H1 (cell line): Measurements from ENCODE around the gene LCE1E. TPM values are rescaled to one million over a fixed set of nuclear protein-coding genes. Genes with fewer than 3 reads are reported as not detected.

ENCODE experiments used
- CTCF ChIA-PET: fragments of 300-600 bp; sonication (Branson Sonifier 250); formaldehyde crosslinking; loops from one replicate; lab custom pipeline; 2021; ENCODE audit not compliant: partially characterized antibody; lab: Charles Lee
- POLR2A ChIA-PET: fragments of 300-600 bp; sonication (Branson Sonifier 250); formaldehyde crosslinking; loops from one replicate; lab custom pipeline; 2021; ENCODE audit warnings: inconsistent platforms; ENCODE audit not compliant: partially characterized antibody; lab: Charles Lee
- DNase-seq, 2 experiments: peaks; one replicate each; pipeline versions ENCODE4 v3.0.0 to v3.0.0-alpha.2; 2010 to 2022; ENCODE audit warnings: low spot score in 2 of 2, low read depth in 1 of 2, mixed read lengths in 1 of 2
- FAIRE-seq: peaks from 2 replicates; lab custom pipeline; 2011; peaks lifted over from hg19 to GRCh38; lab: Jason Lieb, UNC
- H2AFZ ChIP-seq: 2 replicates; pipeline ENCODE4 v1.8.1; 2012; ENCODE audit warnings: low read length, inconsistent platforms
- H2AK5ac ChIP-seq: 2 replicates; pipeline ENCODE4 v1.6.1; 2013; ENCODE audit warnings: low read depth, low read length
- H2BK120ac ChIP-seq: replicated peaks from 2 replicates; pipeline ENCODE3; 2013; ENCODE audit warnings: low read depth, low read length, inconsistent platforms
- H2BK12ac ChIP-seq: 2 replicates; pipeline ENCODE4 v1.6.1; 2013; ENCODE audit warnings: low read depth, low read length
- H2BK15ac ChIP-seq: 2 replicates; pipeline ENCODE4 v1.6.1; 2013; ENCODE audit warnings: low read length
- H2BK20ac ChIP-seq: 2 replicates; pipeline ENCODE4 v1.6.1; 2013; ENCODE audit warnings: low read length
- H2BK5ac ChIP-seq: 2 replicates; pipeline ENCODE4 v1.6.1; 2013; ENCODE audit warnings: low read depth, low read length
- H3K14ac ChIP-seq: 2 replicates; pipeline ENCODE4 v1.6.1; 2013; ENCODE audit warnings: inconsistent platforms; ENCODE audit not compliant: insufficient read length
- H3K18ac ChIP-seq: 2 replicates; pipeline ENCODE4 v1.6.1; 2013; ENCODE audit warnings: low read length; ENCODE audit errors: extremely low read depth
- H3K23ac ChIP-seq: 2 replicates; pipeline ENCODE4 v1.6.1; 2013; ENCODE audit warnings: inconsistent platforms; ENCODE audit not compliant: insufficient read length
- H3K23me2 ChIP-seq: 2 replicates; pipeline ENCODE4 v1.6.1; 2013; ENCODE audit warnings: low read depth, low read length
- H3K27ac ChIP-seq: 2 replicates; pipeline ENCODE4 v1.6.1; 2011; ENCODE audit warnings: low read depth, low read length, inconsistent platforms
- H3K27me3 ChIP-seq, 4 experiments: replicated peaks in 1 of 4; 1 replicate in 1 of 4; 2 replicates in 3 of 4; pipeline versions ENCODE4 v1.6.1 to v1.8.1; 2011 to 2013; ENCODE audit warnings: low read length in 3 of 4, mild to moderate bottlenecking in 3 of 4, inconsistent platforms in 2 of 4, mixed read lengths in 2 of 4, moderate library complexity in 1 of 4; ENCODE audit not compliant: control insufficient read depth in 3 of 4, insufficient read depth in 3 of 4; ENCODE audit errors: extremely low read depth in 1 of 4
- H3K36me3 ChIP-seq, 4 experiments: 2 replicates each; pipeline versions ENCODE4 v1.6.1 to v1.8.1; 2011 to 2013; ENCODE audit warnings: mild to moderate bottlenecking in 4 of 4, low read length in 3 of 4, moderate library complexity in 2 of 4, control low read depth in 1 of 4, inconsistent platforms in 1 of 4; ENCODE audit not compliant: insufficient read depth in 4 of 4, control insufficient read depth in 2 of 4
- H3K4ac ChIP-seq: replicated peaks from 2 replicates; pipeline ENCODE3; 2013; ENCODE audit warnings: low read length, low read depth, mixed read lengths, inconsistent platforms; ENCODE audit not compliant: insufficient read length
- H3K4me1 ChIP-seq, 4 experiments: replicated peaks in 1 of 4; 1 replicate in 1 of 4; 2 replicates in 3 of 4; pipeline versions ENCODE4 v1.6.1 to v1.8.1; 2011 to 2013; ENCODE audit warnings: low read length in 3 of 4, inconsistent platforms in 2 of 4, mixed read lengths in 1 of 4; ENCODE audit not compliant: insufficient read depth in 4 of 4, control insufficient read depth in 3 of 4
- H3K4me2 ChIP-seq, 2 experiments: 2 replicates each; pipeline versions ENCODE4 v1.6.1 to v1.8.1; 2011 to 2013; ENCODE audit warnings: low read depth in 2 of 2, low read length in 2 of 2, control low read depth in 1 of 2, inconsistent platforms in 1 of 2, mild to moderate bottlenecking in 1 of 2; ENCODE audit not compliant: insufficient read depth in 1 of 2
- H3K4me3 ChIP-seq, 4 experiments: fragments of 200-600, 300-600 bp in 1 of 4; sonication (generic), shearing (Covaris generic), sonication (Bioruptor Twin) in 1 of 4; 2 replicates each; pipeline versions ENCODE4 v1.5.1 to v1.8.1; 2011 to 2016; ENCODE audit warnings: low read length in 4 of 4, low read depth in 3 of 4, control low read depth in 2 of 4, inconsistent platforms in 2 of 4, mild to moderate bottlenecking in 2 of 4, mixed read lengths in 1 of 4, moderate library complexity in 1 of 4; ENCODE audit not compliant: insufficient read depth in 2 of 4; ENCODE audit errors: extremely low read depth in 1 of 4
- H3K56ac ChIP-seq: replicated peaks from 2 replicates; pipeline ENCODE3; 2013; ENCODE audit warnings: low read depth, mild to moderate bottlenecking, mixed read lengths, low read length, inconsistent platforms; ENCODE audit not compliant: insufficient read length
- H3K79me1 ChIP-seq: 2 replicates; pipeline ENCODE4 v1.6.1; 2013; ENCODE audit warnings: low read depth, low read length, control low read depth
- H3K79me2 ChIP-seq, 2 experiments: 2 replicates each; pipeline versions ENCODE4 v1.6.1 to v1.8.1; 2012 to 2013; ENCODE audit warnings: low read length in 2 of 2, mild to moderate bottlenecking in 2 of 2, inconsistent platforms in 1 of 2; ENCODE audit not compliant: insufficient read depth in 2 of 2, control insufficient read depth in 1 of 2
- H3K9ac ChIP-seq, 4 experiments: replicated peaks in 1 of 4; 1 replicate in 1 of 4; 2 replicates in 3 of 4; pipeline versions ENCODE4 v1.6.1 to v1.8.1; 2011 to 2013; ENCODE audit warnings: low read depth in 3 of 4, low read length in 3 of 4, control low read depth in 2 of 4, mild to moderate bottlenecking in 2 of 4, moderate library complexity in 2 of 4, inconsistent platforms in 1 of 4; ENCODE audit errors: extremely low read depth in 1 of 4
- H3K9me3 ChIP-seq, 2 experiments: 2 replicates each; pipeline versions ENCODE4 v1.6.1 to v1.8.1; 2012 to 2013; ENCODE audit warnings: mild to moderate bottlenecking in 2 of 2, moderate library complexity in 2 of 2, control low read depth in 1 of 2, inconsistent platforms in 1 of 2, low read depth in 1 of 2, low read length in 1 of 2, mixed read lengths in 1 of 2; ENCODE audit not compliant: insufficient read depth in 2 of 2
- H4K20me1 ChIP-seq, 2 experiments: replicated peaks in 1 of 2; 2 replicates each; pipeline versions ENCODE3 to v1.8.1; 2011 to 2013; ENCODE audit warnings: inconsistent platforms in 2 of 2, low read length in 2 of 2, mild to moderate bottlenecking in 1 of 2; ENCODE audit not compliant: insufficient read depth in 2 of 2, control insufficient read depth in 1 of 2
- H4K5ac ChIP-seq: 2 replicates; pipeline ENCODE4 v1.6.1; 2013; ENCODE audit warnings: low read length, low read depth, mixed read lengths, inconsistent platforms; ENCODE audit not compliant: insufficient read length
- H4K8ac ChIP-seq: 2 replicates; pipeline ENCODE4 v1.8.0; 2013; ENCODE audit warnings: mild to moderate bottlenecking, moderate library complexity, low read length, inconsistent platforms; ENCODE audit not compliant: insufficient read depth; ENCODE audit errors: extremely low read depth
- H4K91ac ChIP-seq: replicated peaks from 2 replicates; pipeline ENCODE3; 2013; ENCODE audit warnings: low read length, mixed read lengths, inconsistent platforms; ENCODE audit not compliant: insufficient read length
- FOSL1 ChIP-seq: IDR thresholded peaks from 2 replicates; pipeline ENCODE4 v1.6.1; 2011; ENCODE audit warnings: mild to moderate bottlenecking, low read depth, low read length, moderate library complexity; ENCODE audit not compliant: insufficient read depth
- NANOG ChIP-seq: IDR thresholded peaks from 2 replicates; pipeline ENCODE4 v1.6.1; 2011; ENCODE audit warnings: low read length, low read depth, mild to moderate bottlenecking, inconsistent platforms; ENCODE audit not compliant: insufficient read depth, poor library complexity, severe bottlenecking
- RFX5 ChIP-seq: IDR thresholded peaks from 2 replicates; pipeline ENCODE4 v1.6.1; 2011; ENCODE audit warnings: low read depth, low read length, improper control_type of control experiment, borderline replicate concordance
- RNF2 ChIP-seq: fragments of 200-900, 300-1000 bp; sonication (generic); IDR thresholded peaks from 2 replicates; pipeline ENCODE4 v1.7.1; 2016; ENCODE audit warnings: borderline replicate concordance, low read depth, mild to moderate bottlenecking, antibody characterized with exemption, low read length; ENCODE audit not compliant: poor library complexity, severe bottlenecking; ENCODE audit errors: missing control alignments
- SP4 ChIP-seq: IDR thresholded peaks from 2 replicates; pipeline ENCODE4 v1.6.1; 2012; ENCODE audit warnings: low read length, inconsistent platforms
- TBP ChIP-seq: IDR thresholded peaks from 2 replicates; pipeline ENCODE4 v1.6.1; 2011; ENCODE audit warnings: low read depth, low read length, improper control_type of control experiment
- ZNF274 ChIP-seq: IDR thresholded peaks from 2 replicates; pipeline ENCODE4 v1.7.0; 2012; ENCODE audit warnings: low read length, borderline replicate concordance; ENCODE audit errors: extremely low read depth
- polyA plus RNA-seq, 7 experiments: library from polyadenylated mRNA; depleted of rRNA in 3 of 7; stranded (reverse) in 5 of 7; unstranded in 2 of 7; fragments of >200 nt in 5 of 7; fragments of 200-250 nt in 2 of 7; gene quantifications; 1 replicate in 5 of 7; 2 replicates in 1 of 7; 4 replicates in 1 of 7; pipeline versions ENCODE4 v1.2.1 to v1.2.3, GENCODE V29; 2011 to 2013; ENCODE audit warnings: missing spikeins in 2 of 7, mixed read lengths in 2 of 7
- total RNA-seq: library from RNA; stranded (reverse); fragmentation: NEBNext Ultra II Directional; extraction: Animal tissue kit (Norgen Biotek cat#: 25700); gene quantifications from 2 replicates; pipeline ENCODE4 v1.2.1, GENCODE V29; 2021
- TF ChIP-seq, protein P1 (sequence below): IDR thresholded peaks from 2 replicates; pipeline ENCODE4 v1.6.1; 2012; ENCODE audit warnings: low read length, inconsistent platforms
- TF ChIP-seq, protein P2 (sequence below): IDR thresholded peaks from 2 replicates; pipeline ENCODE4 v1.6.1; 2011; ENCODE audit warnings: low read depth, mild to moderate bottlenecking, low read length; ENCODE audit not compliant: insufficient read depth

The LCE1E gene
- total and polyA plus RNA-seq, 2 of the 8 experiments (the other 6 are each of a cell fraction or from before 2014, with no cell fraction given) = not detected

DNA sequence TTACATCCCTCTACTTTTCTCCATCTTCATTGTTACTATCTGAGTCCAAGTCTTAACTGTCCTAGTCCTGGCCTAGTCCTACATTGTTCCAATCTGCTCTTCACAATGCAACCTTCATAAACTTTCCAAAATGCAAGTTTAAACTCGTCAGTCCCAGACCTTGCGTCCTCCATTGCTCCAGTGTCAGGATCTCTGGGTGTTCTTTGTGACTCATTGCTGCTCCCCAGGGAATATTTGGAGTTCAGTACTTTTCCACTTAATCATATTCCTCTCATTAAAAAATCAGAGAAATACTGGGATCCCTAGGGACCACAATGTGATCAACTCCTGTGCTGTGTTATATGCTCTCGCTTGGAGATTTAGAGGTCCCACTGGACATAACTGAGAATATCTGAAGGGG lies 46.2 kb upstream of the LCE1E start (continued):
- no peak for TF ChIP-seq RFX5

DNA sequence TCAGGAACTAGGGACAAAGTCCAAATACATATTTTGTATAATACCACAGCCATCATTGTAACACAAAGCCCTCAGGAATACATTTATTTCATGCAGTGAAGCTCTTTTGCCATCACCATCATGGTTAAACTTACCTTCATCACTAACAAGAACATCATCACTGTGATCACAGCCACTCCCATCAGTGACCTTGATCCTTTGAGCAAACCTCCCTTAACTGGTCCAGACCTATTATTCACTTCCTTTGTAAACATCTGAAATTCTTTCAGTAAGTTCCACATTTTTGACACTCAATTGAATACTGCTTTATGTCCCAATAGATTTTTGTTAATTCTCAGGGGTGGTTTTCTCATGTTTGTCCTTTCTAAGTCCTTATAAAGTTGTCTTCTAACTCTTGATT lies 44.4 kb upstream of the LCE1E start:
- ChIA-PET POLR2A (no interaction called here), CTCF (no interaction called here)
- Histone ChIP-seq H3K14ac (no peak overlapping the region), H3K9ac (no peak overlapping the region), H3K23ac (no peak overlapping the region), H3K56ac (no peak overlapping the region), H4K5ac (no peak overlapping the region), H3K27me3 (no peaks in the 10 kb centered on the region), H3K9me3 (peaks cover 82 to 97% of the 10 kb centered on the region in 2 experiments), H4K8ac (no peak overlapping the region), H3K4ac (no peak overlapping the region), H3K4me1 (no peaks in the 10 kb centered on the region), H3K27ac (no peak overlapping the region), H3K4me2 (no peak overlapping the region), H4K20me1 (no peaks in the 10 kb centered on the region), H2AK5ac (no peak overlapping the region), H3K79me2 (no peaks in the 10 kb centered on the region), H3K36me3 (no peaks in the 10 kb centered on the region; a peak in 1 of 8 replicates), H2BK20ac (no peak overlapping the region), H3K23me2 (no peaks in the 10 kb centered on the region), H2BK15ac (no peak overlapping the region), H2BK12ac (no peak overlapping the region), H2AFZ (no peak overlapping the region), H3K18ac (no peak overlapping the region), H3K4me3 (no peak overlapping the region), H2BK5ac (no peak overlapping the region), H3K79me1 (no peaks in the 10 kb centered on the region), H4K91ac (no peak overlapping the region), H2BK120ac (no peak overlapping the region)
- no peak for FAIRE-seq
- DNase-seq = no peak
- TF ChIP-seq FOSL1 (no peak), RNF2 (no peak), ZNF274 (no peak), NANOG (no peak), TBP (no peak), SP4 (no peak)
- TF ChIP-seq, protein P1, sequence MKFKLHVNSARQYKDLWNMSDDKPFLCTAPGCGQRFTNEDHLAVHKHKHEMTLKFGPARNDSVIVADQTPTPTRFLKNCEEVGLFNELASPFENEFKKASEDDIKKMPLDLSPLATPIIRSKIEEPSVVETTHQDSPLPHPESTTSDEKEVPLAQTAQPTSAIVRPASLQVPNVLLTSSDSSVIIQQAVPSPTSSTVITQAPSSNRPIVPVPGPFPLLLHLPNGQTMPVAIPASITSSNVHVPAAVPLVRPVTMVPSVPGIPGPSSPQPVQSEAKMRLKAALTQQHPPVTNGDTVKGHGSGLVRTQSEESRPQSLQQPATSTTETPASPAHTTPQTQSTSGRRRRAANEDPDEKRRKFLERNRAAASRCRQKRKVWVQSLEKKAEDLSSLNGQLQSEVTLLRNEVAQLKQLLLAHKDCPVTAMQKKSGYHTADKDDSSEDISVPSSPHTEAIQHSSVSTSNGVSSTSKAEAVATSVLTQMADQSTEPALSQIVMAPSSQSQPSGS = no peak
- TF ChIP-seq, protein P2, sequence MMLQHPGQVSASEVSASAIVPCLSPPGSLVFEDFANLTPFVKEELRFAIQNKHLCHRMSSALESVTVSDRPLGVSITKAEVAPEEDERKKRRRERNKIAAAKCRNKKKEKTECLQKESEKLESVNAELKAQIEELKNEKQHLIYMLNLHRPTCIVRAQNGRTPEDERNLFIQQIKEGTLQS = no peak
